B cell (primary cell): ENCODE data around the gene CCDC97. TPM values are rescaled to one million over a fixed set of nuclear protein-coding genes. Genes with fewer than 3 reads are reported as not detected.

Experiments used
- ATAC-seq: fragments of 200-7000 bp; cut with Tn5 transposase; one replicate; pipeline ENCODE4 v1.10.0; 2021; ENCODE audit warnings: low read depth, mild to moderate bottlenecking, moderate number of reproducible peaks, moderate library complexity
- CTCF ChIA-PET: fragments of 350-600 bp; sonication (Branson Sonifier 250); formaldehyde crosslinking; loops from one replicate; lab custom pipeline; 2021; ENCODE audit warnings: antibody characterized with exemption, inconsistent platforms; lab: Charles Lee
- POLR2A ChIA-PET: fragments of 350-600 bp; sonication (Branson Sonifier 250); formaldehyde crosslinking; loops from one replicate; lab custom pipeline; 2021; ENCODE audit warnings: antibody characterized with exemption; lab: Charles Lee
- DNase-seq: peaks from one replicate; pipeline ENCODE4 v3.0.0; 2013
- H2AFZ ChIP-seq: 2 replicates; pipeline ENCODE4 v1.6.1; 2012; ENCODE audit warnings: mild to moderate bottlenecking, low read depth, low read length; ENCODE audit not compliant: insufficient read depth, poor library complexity, severe bottlenecking
- H3K27ac ChIP-seq, 2 donors: 1 replicate in 1 of 2; 2 replicates in 1 of 2; pipeline ENCODE4 v1.5.1; 2012 to 2013; ENCODE audit warnings: low read length in 2 of 2, mild to moderate bottlenecking in 2 of 2, moderate library complexity in 1 of 2
- H3K27me3 ChIP-seq, 4 experiments: fragments of 200-600 bp in 1 of 4; sonication (generic) in 1 of 4; replicated peaks in 1 of 4; 1 replicate in 2 of 4; 2 replicates in 2 of 4; pipeline versions ENCODE4 v1.6.1 to v1.7.0; 2013 to 2016; ENCODE audit warnings: low read length in 3 of 4, mild to moderate bottlenecking in 2 of 4, mixed read lengths in 1 of 4, moderate library complexity in 1 of 4; ENCODE audit not compliant: insufficient read depth in 4 of 4, control insufficient read depth in 3 of 4; ENCODE audit errors: control extremely low read depth in 1 of 4
- H3K36me3 ChIP-seq, 2 experiments: replicated peaks in 1 of 2; 1 replicate in 1 of 2; 2 replicates in 1 of 2; pipeline versions ENCODE4 v1.6.1 to v1.7.1; 2013; ENCODE audit warnings: low read length in 1 of 2; ENCODE audit not compliant: insufficient read depth in 2 of 2, control insufficient read depth in 1 of 2; ENCODE audit errors: control extremely low read depth in 1 of 2, extremely low read depth in 1 of 2
- H3K4me1 ChIP-seq, 2 donors: fragments of 200-600 bp in 1 of 2; sonication (generic) in 1 of 2; 1 replicate in 1 of 2; 2 replicates in 1 of 2; pipeline versions ENCODE4 v1.5.1 to v1.6.1; 2013 to 2017; ENCODE audit warnings: low read length in 2 of 2; ENCODE audit not compliant: control insufficient read depth in 2 of 2, insufficient read depth in 2 of 2
- H3K4me2 ChIP-seq: replicated peaks from 2 replicates; pipeline ENCODE3; 2012; ENCODE audit warnings: mild to moderate bottlenecking, low read depth, low read length; ENCODE audit not compliant: poor library complexity, severe bottlenecking
- H3K4me3 ChIP-seq, 5 experiments: fragments of 200-600 bp in 1 of 5; sonication (generic) in 1 of 5; 1 replicate in 3 of 5; 2 replicates in 2 of 5; pipeline versions ENCODE4 v1.5.1 to v1.7.0; 2011 to 2016; ENCODE audit warnings: low read length in 4 of 5, mild to moderate bottlenecking in 4 of 5, low read depth in 2 of 5, control low read depth in 1 of 5, moderate library complexity in 1 of 5; ENCODE audit not compliant: insufficient read depth in 1 of 5; ENCODE audit errors: control extremely low read depth in 1 of 5, extremely low read depth in 1 of 5
- H3K79me2 ChIP-seq: fragments of 200-600 bp; sonication (generic); one replicate; pipeline ENCODE4 v1.6.0; 2016; ENCODE audit warnings: low read length; ENCODE audit not compliant: control insufficient read depth, insufficient read depth
- H3K9ac ChIP-seq: fragments of 200-600 bp; sonication (generic); 2 replicates; pipeline ENCODE4 v1.6.1; 2017; ENCODE audit warnings: mild to moderate bottlenecking, low read length, moderate library complexity
- H3K9me3 ChIP-seq, 3 donors: one replicate each; pipeline versions ENCODE4 v1.6.1 to v1.7.1; 2013; ENCODE audit warnings: low read length in 2 of 3; ENCODE audit not compliant: control insufficient read depth in 2 of 3, insufficient read depth in 1 of 3; ENCODE audit errors: control extremely low read depth in 1 of 3
- H4K20me1 ChIP-seq: 2 replicates; pipeline ENCODE4 v1.6.0; 2012; ENCODE audit warnings: mild to moderate bottlenecking, low read length; ENCODE audit not compliant: insufficient read depth, control insufficient read depth, poor library complexity, severe bottlenecking
- H3K27ac Mint-ChIP-seq: one replicate; pipeline ENCODE4 v1.8.0; 2021; ENCODE audit warnings: mixed read lengths
- H3K27me3 Mint-ChIP-seq: one replicate; pipeline ENCODE4 v1.8.0; 2021; ENCODE audit warnings: mixed read lengths
- H3K4me1 Mint-ChIP-seq: one replicate; pipeline ENCODE4 v1.8.0; 2021; ENCODE audit warnings: mixed read lengths
- H3K4me3 Mint-ChIP-seq: one replicate; pipeline ENCODE4 v1.8.0; 2021; ENCODE audit warnings: mixed read lengths
- H3K9me3 Mint-ChIP-seq: one replicate; pipeline ENCODE4 v1.8.0; 2022; ENCODE audit warnings: mixed read lengths; ENCODE audit not compliant: insufficient read depth
- EZH2 ChIP-seq: IDR thresholded peaks from 2 replicates; pipeline ENCODE4 v1.6.1; 2012; ENCODE audit warnings: borderline replicate concordance, low read depth, mild to moderate bottlenecking, moderate library complexity, low read length; ENCODE audit not compliant: insufficient read depth, poor library complexity, severe bottlenecking
- WGBS: methylation state at CpG from one replicate; pipeline ENCODE4 v1.1.5; 2013; ENCODE audit warnings: missing lambda C conversion rate; ENCODE audit not compliant: insufficient coverage; 5-methylcytosine and 5-hydroxymethylcytosine counted together
- intact Hi-C: fragments of 100-400 bp; cut with micrococcal nuclease; formaldehyde crosslinking; loops from one replicate; pipeline ENCODE4 v1.10.0; 2022
- polyA plus RNA-seq: library from polyadenylated mRNA; depleted of rRNA; stranded (reverse); fragments of >200 nt; gene quantifications from 2 replicates; pipeline ENCODE4 v1.2.3, GENCODE V29; 2012
- total RNA-seq, 2 donors: library from RNA; stranded (reverse); fragments of 120-200 nt in 1 of 2; gene quantifications; 1 replicate in 1 of 2; 2 replicates in 1 of 2; pipeline versions ENCODE4 v1.2.3 to v1.2.4, GENCODE V29; 2013 to 2022
- TF ChIP-seq, protein P1 (sequence below): fragments of 200-600 bp; IDR thresholded peaks from one replicate; pipeline ENCODE4 v1.8.0; 2022; ENCODE audit warnings: antibody characterized with exemption, mild to moderate bottlenecking

CCDC97 gene
- total and polyA plus RNA-seq, 2 donors (not counting 1 experiment from before 2014, with no cell fraction given): 16.3 to 68.3 TPM

DNA sequence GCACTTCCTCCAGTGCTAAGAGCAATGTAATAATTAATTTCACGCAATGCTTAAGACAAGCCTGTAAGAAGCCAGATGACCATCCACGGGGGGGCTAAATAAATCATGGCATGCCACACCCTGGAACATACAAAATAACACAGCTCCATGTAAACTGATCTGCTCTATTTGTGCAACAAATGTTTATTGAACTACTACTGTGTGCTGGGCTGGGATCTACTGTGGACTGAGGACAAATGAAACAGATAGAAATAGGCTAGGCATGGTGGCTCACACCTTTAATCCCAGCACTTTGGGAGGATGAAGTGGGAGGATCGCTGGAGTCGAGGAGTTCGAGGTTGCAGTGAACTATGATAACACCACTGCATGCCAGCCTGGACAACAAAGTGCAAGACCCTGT is 22.5 kb downstream of the CCDC97 start:
- Histone ChIP-seq H3K4me2 (no peak overlapping the region), H3K27ac (peak overlapping the region in 1 of 2 donors; percentile 0), H3K4me1 (peaks cover 41 to 58% of the 10 kb centered on the region in 2 donors), H3K79me2 (peaks cover 37% of the 10 kb centered on the region), H2AFZ (no peak overlapping the region), H3K9ac (no peak overlapping the region), H3K27me3 (no peaks in the 10 kb centered on the region), H3K9me3 (no peaks in the 10 kb centered on the region), H4K20me1 (peaks cover 48% of the 10 kb centered on the region), H3K4me3 (no peak overlapping the region), H3K36me3 (peaks cover 3 to 58% of the 10 kb centered on the region in 2 experiments)
- TF ChIP-seq, protein P1, sequence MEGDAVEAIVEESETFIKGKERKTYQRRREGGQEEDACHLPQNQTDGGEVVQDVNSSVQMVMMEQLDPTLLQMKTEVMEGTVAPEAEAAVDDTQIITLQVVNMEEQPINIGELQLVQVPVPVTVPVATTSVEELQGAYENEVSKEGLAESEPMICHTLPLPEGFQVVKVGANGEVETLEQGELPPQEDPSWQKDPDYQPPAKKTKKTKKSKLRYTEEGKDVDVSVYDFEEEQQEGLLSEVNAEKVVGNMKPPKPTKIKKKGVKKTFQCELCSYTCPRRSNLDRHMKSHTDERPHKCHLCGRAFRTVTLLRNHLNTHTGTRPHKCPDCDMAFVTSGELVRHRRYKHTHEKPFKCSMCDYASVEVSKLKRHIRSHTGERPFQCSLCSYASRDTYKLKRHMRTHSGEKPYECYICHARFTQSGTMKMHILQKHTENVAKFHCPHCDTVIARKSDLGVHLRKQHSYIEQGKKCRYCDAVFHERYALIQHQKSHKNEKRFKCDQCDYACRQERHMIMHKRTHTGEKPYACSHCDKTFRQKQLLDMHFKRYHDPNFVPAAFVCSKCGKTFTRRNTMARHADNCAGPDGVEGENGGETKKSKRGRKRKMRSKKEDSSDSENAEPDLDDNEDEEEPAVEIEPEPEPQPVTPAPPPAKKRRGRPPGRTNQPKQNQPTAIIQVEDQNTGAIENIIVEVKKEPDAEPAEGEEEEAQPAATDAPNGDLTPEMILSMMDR: no peak
- TF ChIP-seq EZH2: no peak
- ATAC-seq (no peak), DNase-seq (no peak)
- WGBS: 93% methylated on average over 2 of the region's 5 CpGs
- Mint-ChIP-seq H3K4me1 (peaks cover 53% of the 10 kb centered on the region), H3K27me3 (no peaks in the 10 kb centered on the region), H3K9me3 (no peaks in the 10 kb centered on the region), H3K27ac (peak overlapping the region; percentile 1), H3K4me3 (no peak overlapping the region)
- POLR2A ChIA-PET: no interaction called here
- CTCF ChIA-PET: interaction anchor here (1.5 kb wide), 1 partner anchor 17 kb away, joined by 4 read pairs; no protein-coding TSS in a partner anchor
- intact Hi-C loops: no loop called here

DNA sequence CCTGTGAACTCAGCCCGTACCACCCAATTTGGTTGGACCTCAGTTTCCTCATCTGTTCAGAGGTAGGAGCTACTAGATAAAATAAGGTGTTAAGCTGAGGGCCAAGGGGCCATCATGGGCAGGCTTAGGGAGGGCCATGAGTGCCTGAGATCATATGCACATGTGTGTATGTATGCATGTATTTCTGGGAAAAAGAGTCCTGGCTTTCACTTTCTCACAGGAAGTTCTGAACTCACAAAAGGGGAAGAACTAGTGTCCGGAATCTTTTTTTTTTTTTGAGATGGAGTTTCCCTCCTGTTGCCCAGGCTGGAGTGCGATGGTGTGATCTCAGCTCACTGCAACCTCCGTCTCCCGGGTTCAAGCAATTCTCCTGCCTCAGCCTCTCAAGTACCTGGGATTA is 24.8 kb downstream of the CCDC97 start:
- peak overlapping the region; percentile 47 to 83 for H3K27ac ChIP-seq
- peaks cover 62% of the 10 kb centered on the region for H4K20me1 ChIP-seq
- peak overlapping the region; percentile 59 for H3K27ac Mint-ChIP-seq
- CTCF ChIA-PET: interaction anchor here (1.2 to 2.9 kb wide), 3 partner anchors 17 to 27 kb away, joined by 4 to 9 read pairs (median 8); no protein-coding TSS in a partner anchor
- H3K79me2 ChIP-seq: peaks cover 55% of the 10 kb centered on the region
- H3K9ac ChIP-seq: peak overlapping the region; percentile 32
- H3K9me3 ChIP-seq: no peaks in the 10 kb centered on the region
- DNase-seq (peak; percentile 74), ATAC-seq (peak; percentile 51)
- H3K9me3 Mint-ChIP-seq: no peaks in the 10 kb centered on the region
- H3K4me3 Mint-ChIP-seq: peak overlapping the region; percentile 27
- H3K36me3 ChIP-seq: peaks cover 6 to 62% of the 10 kb centered on the region in 2 experiments
- H3K4me1 Mint-ChIP-seq: peaks cover 39% of the 10 kb centered on the region
- H2AFZ ChIP-seq: no peak overlapping the region
- peak overlapping the region; percentile 63 for H3K4me2 ChIP-seq
- peaks cover 23 to 35% of the 10 kb centered on the region in 2 donors for H3K4me1 ChIP-seq
- WGBS: 27% methylated on average over 1 of the region's 5 CpGs
- POLR2A ChIA-PET: interaction anchor here (0.5 to 1.4 kb wide), 4 partner anchors 14 to 1528 kb away, joined by 5 to 8 read pairs (median 6); no protein-coding TSS in a partner anchor
- no peaks in the 10 kb centered on the region for H3K27me3 ChIP-seq
- no peak for TF ChIP-seq EZH2
- no peak overlapping the region for H3K4me3 ChIP-seq
- no peaks in the 10 kb centered on the region for H3K27me3 Mint-ChIP-seq
- intact Hi-C loops: no loop called here
